Adrenal gland (tissue), 12 donors: Measurements from ENCODE around the gene CRYGB. TPM values are rescaled to one million over a fixed set of nuclear protein-coding genes. Genes with fewer than 3 reads are reported as not detected.

Experiments used
- DNase-seq, 7 donors: peaks; one replicate each; pipeline ENCODE4 v3.0.0-alpha.2; 2019 to 2020
- H3K27ac ChIP-seq, 5 donors: fragments of 200-600 bp; sonication (generic) in 4 of 5; 1 replicate in 3 of 5; 2 replicates in 2 of 5; pipeline versions ENCODE4 v1.5.1 to v1.8.0; 2016 to 2020; ENCODE audit warnings: mild to moderate bottlenecking in 1 of 5
- H3K27me3 ChIP-seq: fragments of 200-600 bp; 2 replicates; pipeline ENCODE4 v1.8.0; 2021
- H3K36me3 ChIP-seq, 2 donors: fragments of 200-600 bp; replicated peaks in 1 of 2; 1 replicate in 1 of 2; 2 replicates in 1 of 2; pipeline versions ENCODE4 v1.5.1 to v1.8.0; 2018 to 2022
- H3K4me1 ChIP-seq, 2 donors: fragments of 200-600 bp; replicated peaks in 1 of 2; 1 replicate in 1 of 2; 2 replicates in 1 of 2; pipeline versions ENCODE4 v1.5.1 to v1.8.0; 2018 to 2021
- H3K4me3 ChIP-seq, 4 donors: fragments of 200-600 bp; sonication (generic) in 3 of 4; one replicate each; pipeline ENCODE4 v1.5.1; 2016 to 2018
- H3K9me3 ChIP-seq, 3 donors: fragments of 200-600 bp; sonication (generic) in 1 of 3; replicated peaks in 1 of 3; 1 replicate in 2 of 3; 2 replicates in 1 of 3; pipeline versions ENCODE4 v1.5.1 to v1.8.0; 2016 to 2021
- POLR2A ChIP-seq, 2 donors: fragments of 450-650 bp; IDR thresholded peaks; one replicate each; pipeline ENCODE4 v1.6.1; 2017; ENCODE audit warnings: antibody characterized with exemption in 2 of 2, mild to moderate bottlenecking in 2 of 2, moderate library complexity in 1 of 2
- WGBS, 4 donors: extraction: QIAGEN DNeasy Blood & Tissue Kit in 2 of 4; methylation state at CpG; one replicate each; pipeline versions ENCODE4 v1.1.5 to v1.1.7; 2013 to 2017; 5-methylcytosine and 5-hydroxymethylcytosine counted together
- intact Hi-C, 2 donors: fragments of 100-400 bp; cut with DNase I; formaldehyde crosslinking; loops; one replicate each; pipeline versions ENCODE4 v1.14.1 to v1.15.0; 2022 to 2023
- polyA plus RNA-seq, 3 donors: library from polyadenylated mRNA; stranded (reverse); fragments of 200-250 nt in 2 of 3; fragments of 350-450 nt in 1 of 3; fragmentation: Illumina TruSeq in 1 of 3; extraction: RNeasy Lipid Tissue Mini Kit (QIAGEN cat#74804) in 1 of 3; gene quantifications; one replicate each; pipeline ENCODE4 v1.2.3, GENCODE V29; 2013 to 2014
- total RNA-seq, 9 donors: library from RNA; depleted of rRNA in 4 of 9; stranded (reverse); fragments of >200 nt in 4 of 9; fragments of 120-200 nt in 1 of 9; fragmentation: NEBNext Ultra II Directional in 1 of 9; extraction: Animal tissue kit (Norgen Biotek cat#: 25700) in 1 of 9; gene quantifications; one replicate each; pipeline versions ENCODE4 v1.1.0 to v1.2.4, GENCODE V29; 2013 to 2023
- TF ChIP-seq, protein P1 (sequence below), 6 experiments: fragments of 450-650 bp in 4 of 6; fragments of 200-600 bp in 2 of 6; sonication (generic) in 1 of 6; IDR thresholded peaks; 1 replicate in 5 of 6; 2 replicates in 1 of 6; pipeline versions ENCODE4 v1.5.1 to v1.8.0; 2016 to 2021; ENCODE audit warnings: antibody characterized with exemption in 6 of 6, mild to moderate bottlenecking in 2 of 6, moderate library complexity in 1 of 6
- donor health status: healthy with polysubstance abuse.
- donor health status: Bipolar disorder and iron deficiency.
- donor health status: DM: yes; HTN: yes; CAD: no.
- donor health status: DM: no; HTN: no; CAD: no.
- donor health status: DM: no; HTN: no; CAD: no.
- donor health status: DM: yes; HTN: yes; CAD: no.

CRYGB gene
- total and polyA plus RNA-seq, 12 donors = not detected

DNA sequence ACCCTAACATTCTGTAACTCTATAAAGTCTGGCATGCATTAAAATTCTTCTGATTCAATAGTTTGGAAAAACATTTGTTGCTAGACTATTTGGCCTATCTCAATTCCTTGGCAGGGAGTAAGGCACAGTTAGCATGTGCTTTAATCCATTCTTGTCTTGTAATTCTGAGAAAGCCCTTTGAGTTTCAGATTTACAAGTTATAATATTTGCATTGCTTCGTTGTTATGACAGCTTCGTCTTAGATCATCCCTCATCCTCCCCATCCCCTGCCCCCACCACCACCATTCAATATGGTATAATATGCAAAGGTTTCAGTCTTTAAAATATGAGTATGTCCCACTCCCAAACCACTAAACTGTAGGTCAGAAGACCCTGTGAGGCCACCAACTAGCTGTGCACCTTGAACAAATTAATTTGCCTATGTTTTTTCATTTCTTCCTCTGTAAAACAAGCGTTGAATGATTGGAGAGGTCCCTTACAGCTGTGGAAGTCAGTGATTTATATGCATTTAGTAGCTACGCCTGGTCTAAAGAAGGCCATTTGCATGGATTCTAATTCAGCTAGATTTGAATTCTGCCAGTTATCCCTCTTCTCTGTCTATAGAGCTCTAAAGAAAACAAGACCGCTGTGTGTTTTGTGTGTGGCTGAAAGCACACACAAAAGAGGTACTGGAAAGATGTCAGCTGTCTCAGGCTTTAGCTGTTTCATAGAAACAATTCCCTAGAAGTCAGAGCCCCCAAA, 43.3 kb upstream of the CRYGB start:
- intact Hi-C loops = no loop called here
- H3K27me3 ChIP-seq = no peaks in the 10 kb centered on the region
- no peak overlapping the region for H3K4me3 ChIP-seq
- no peaks in the 10 kb centered on the region for H3K36me3 ChIP-seq
- H3K27ac ChIP-seq = no peak overlapping the region
- DNase-seq = no peak
- H3K4me1 ChIP-seq = no peaks in the 10 kb centered on the region
- 82 to 86% (median 83%) methylated on average over 5 of the region's 5 CpGs for WGBS, 4 donors
- TF ChIP-seq, protein P1, sequence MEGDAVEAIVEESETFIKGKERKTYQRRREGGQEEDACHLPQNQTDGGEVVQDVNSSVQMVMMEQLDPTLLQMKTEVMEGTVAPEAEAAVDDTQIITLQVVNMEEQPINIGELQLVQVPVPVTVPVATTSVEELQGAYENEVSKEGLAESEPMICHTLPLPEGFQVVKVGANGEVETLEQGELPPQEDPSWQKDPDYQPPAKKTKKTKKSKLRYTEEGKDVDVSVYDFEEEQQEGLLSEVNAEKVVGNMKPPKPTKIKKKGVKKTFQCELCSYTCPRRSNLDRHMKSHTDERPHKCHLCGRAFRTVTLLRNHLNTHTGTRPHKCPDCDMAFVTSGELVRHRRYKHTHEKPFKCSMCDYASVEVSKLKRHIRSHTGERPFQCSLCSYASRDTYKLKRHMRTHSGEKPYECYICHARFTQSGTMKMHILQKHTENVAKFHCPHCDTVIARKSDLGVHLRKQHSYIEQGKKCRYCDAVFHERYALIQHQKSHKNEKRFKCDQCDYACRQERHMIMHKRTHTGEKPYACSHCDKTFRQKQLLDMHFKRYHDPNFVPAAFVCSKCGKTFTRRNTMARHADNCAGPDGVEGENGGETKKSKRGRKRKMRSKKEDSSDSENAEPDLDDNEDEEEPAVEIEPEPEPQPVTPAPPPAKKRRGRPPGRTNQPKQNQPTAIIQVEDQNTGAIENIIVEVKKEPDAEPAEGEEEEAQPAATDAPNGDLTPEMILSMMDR (IDR thresholded peaks at IDR 0.05) = no peak
- no peak for TF ChIP-seq POLR2A (IDR thresholded peaks at IDR 0.05)
- H3K9me3 ChIP-seq = no peaks in the 10 kb centered on the region

DNA sequence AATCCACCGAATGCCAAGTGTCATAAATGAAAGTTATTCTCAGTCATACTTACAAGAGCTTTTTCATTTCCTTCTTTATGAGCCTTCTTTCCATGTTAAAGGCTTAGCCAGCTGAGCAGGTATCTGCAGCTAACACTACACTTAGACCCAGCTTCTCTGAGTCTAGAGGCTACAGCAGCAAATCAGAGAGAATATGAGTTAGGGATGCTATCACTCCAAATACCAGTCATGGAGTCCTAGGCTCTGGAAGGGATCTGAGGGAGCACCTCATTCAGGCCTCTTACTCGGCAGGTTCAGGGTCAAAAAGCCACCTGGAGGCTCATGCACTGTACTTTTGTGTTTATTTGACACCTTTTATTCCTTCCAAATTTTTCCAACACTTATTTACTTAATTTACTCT, 40.9 kb upstream of the CRYGB start:
- Histone ChIP-seq H3K27ac (no peak overlapping the region), H3K36me3 (no peaks in the 10 kb centered on the region), H3K4me1 (no peaks in the 10 kb centered on the region), H3K9me3 (no peaks in the 10 kb centered on the region), H3K27me3 (no peaks in the 10 kb centered on the region), H3K4me3 (no peak overlapping the region)
- intact Hi-C loops = no loop called here
- 82 to 95% (median 91%) methylated on average over 2 of the region's 2 CpGs for WGBS, 4 donors
- TF ChIP-seq POLR2A (IDR thresholded peaks at IDR 0.05) = no peak
- TF ChIP-seq, protein P1 (IDR thresholded peaks at IDR 0.05) = no peak
- DNase-seq = no peak

DNA sequence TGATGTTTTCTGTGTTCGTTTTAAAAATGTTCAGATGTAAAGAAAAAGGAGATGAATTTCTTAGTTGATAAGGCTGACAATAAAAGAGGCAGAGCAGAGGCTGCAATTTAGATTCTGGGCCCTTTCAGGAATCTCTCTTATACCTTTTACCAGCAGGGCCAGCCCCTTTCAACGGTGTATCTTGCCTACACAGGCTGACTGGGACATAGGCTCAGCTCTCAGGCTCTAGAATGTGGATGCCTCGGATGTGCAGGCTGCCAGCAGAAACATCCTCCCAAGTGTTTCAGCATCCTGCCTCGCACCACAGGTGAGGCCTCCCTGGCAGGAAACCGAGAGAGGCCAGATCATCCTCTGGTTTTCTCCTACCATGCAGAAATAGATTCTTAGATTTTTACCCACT, 40.5 kb upstream of the CRYGB start:
- no peak overlapping the region for H3K27ac ChIP-seq
- H3K4me1 ChIP-seq = no peaks in the 10 kb centered on the region
- no peak overlapping the region for H3K4me3 ChIP-seq
- H3K27me3 ChIP-seq = no peaks in the 10 kb centered on the region
- H3K9me3 ChIP-seq = no peaks in the 10 kb centered on the region
- intact Hi-C loops = no loop called here
- no peak for DNase-seq
- H3K36me3 ChIP-seq = no peaks in the 10 kb centered on the region
- 74 to 77% (median 75%) methylated on average over 5 of the region's 5 CpGs for WGBS, 4 donors
- no peak for TF ChIP-seq POLR2A (IDR thresholded peaks at IDR 0.05)
- TF ChIP-seq, protein P1 (IDR thresholded peaks at IDR 0.05) = no peak

DNA sequence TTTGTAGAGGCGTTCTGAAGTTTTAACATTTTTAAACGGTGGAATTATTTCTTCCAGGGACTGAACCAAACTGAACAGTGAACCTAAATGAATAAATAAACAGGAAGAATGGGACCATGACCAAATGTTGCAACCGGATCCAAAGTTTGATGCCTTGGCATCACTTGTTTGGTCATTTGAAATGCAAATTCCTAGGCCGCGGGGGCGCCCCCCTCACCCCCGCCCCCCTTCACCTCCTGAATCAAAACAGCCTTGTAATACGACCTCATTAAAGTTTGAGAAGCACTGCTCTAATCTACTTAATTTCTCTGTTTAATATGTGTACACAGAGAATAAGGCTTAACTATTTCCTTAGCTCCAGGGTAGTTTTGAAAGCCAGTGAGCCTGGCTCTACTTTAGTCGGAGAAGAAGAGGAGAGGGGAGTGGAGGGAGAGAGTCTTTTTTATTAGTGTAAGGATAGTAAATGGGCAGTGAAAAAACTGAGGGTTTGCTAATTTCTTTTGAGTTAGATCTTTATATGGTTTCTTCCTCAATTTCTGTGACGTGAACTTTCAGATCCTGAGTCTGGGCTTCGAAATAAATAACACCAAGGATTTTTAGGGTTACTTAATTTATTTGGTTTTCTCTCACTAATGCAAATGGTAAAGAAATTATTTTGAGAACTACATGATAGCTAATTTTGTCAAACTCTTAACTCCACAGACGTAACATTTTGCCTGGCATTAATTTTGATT, 38.2 kb upstream of the CRYGB start:
- no peaks in the 10 kb centered on the region for H3K36me3 ChIP-seq
- no peak for DNase-seq
- no peak for TF ChIP-seq POLR2A (IDR thresholded peaks at IDR 0.05)
- TF ChIP-seq, protein P1 (IDR thresholded peaks at IDR 0.05) = no peak
- no peak overlapping the region for H3K4me3 ChIP-seq
- H3K4me1 ChIP-seq = no peaks in the 10 kb centered on the region
- no peak overlapping the region for H3K27ac ChIP-seq
- 32 to 42% (median 34%) methylated on average over 12 of the region's 12 CpGs for WGBS, 4 donors
- no peaks in the 10 kb centered on the region for H3K9me3 ChIP-seq
- H3K27me3 ChIP-seq = no peaks in the 10 kb centered on the region
- intact Hi-C loops = no loop called here
